ENCODE data around the gene EPHA1.

- TF ChIP-seq, protein P1, sequence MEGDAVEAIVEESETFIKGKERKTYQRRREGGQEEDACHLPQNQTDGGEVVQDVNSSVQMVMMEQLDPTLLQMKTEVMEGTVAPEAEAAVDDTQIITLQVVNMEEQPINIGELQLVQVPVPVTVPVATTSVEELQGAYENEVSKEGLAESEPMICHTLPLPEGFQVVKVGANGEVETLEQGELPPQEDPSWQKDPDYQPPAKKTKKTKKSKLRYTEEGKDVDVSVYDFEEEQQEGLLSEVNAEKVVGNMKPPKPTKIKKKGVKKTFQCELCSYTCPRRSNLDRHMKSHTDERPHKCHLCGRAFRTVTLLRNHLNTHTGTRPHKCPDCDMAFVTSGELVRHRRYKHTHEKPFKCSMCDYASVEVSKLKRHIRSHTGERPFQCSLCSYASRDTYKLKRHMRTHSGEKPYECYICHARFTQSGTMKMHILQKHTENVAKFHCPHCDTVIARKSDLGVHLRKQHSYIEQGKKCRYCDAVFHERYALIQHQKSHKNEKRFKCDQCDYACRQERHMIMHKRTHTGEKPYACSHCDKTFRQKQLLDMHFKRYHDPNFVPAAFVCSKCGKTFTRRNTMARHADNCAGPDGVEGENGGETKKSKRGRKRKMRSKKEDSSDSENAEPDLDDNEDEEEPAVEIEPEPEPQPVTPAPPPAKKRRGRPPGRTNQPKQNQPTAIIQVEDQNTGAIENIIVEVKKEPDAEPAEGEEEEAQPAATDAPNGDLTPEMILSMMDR (IDR thresholded peaks at IDR 0.05) = no peak
- TF ChIP-seq POLR2A (IDR thresholded peaks at IDR 0.05) = no peak
- TF ChIP-seq POLR2AphosphoS5 (IDR thresholded peaks at IDR 0.05) = no peak
- TF ChIP-seq EP300 (IDR thresholded peaks at IDR 0.05) = no peak
These were observed 39.8 kb upstream of the EPHA1 start for GRCh38 chr7:143448429-143448828.
